OCI-LY3 (cell line): Measurements from ENCODE around the gene CBY2.

Source experiments
- EZH2phosphoT487 ChIP-seq: fragments of 200-600 bp; shearing (Covaris generic); IDR thresholded peaks from 2 replicates; pipeline ENCODE4 v1.6.1; 2018; ENCODE audit warnings: antibody characterized with exemption, mixed run types, low read depth
- TF ChIP-seq, protein P1 (sequence below): fragments of 200-600, 300-600 bp; sonication (generic); IDR thresholded peaks from 2 replicates; pipeline ENCODE4 v1.5.1; 2014; ENCODE audit warnings: antibody characterized with exemption, low read length, low read depth

DNA sequence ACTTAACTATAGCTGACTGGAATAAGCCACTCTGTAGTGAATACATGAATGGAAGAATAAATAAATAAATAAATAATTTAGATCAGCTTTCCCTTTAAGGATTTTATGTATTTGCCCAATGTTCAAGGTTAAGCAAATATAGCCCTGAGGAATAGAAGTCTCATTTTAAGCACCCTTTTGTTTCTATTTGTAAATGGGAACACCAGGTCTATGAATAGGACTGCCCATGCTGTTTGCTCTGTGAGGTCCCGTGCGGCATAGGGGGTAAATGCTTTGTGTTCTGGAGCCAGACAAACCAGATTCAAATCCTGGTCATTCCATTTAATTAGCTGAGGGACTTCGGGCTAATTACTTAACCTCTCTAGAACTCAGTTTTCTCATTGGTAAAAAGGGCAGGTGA is 29.3 kb downstream of the CBY2 start:
- TF ChIP-seq EZH2phosphoT487, result no peak
- TF ChIP-seq, protein P1, sequence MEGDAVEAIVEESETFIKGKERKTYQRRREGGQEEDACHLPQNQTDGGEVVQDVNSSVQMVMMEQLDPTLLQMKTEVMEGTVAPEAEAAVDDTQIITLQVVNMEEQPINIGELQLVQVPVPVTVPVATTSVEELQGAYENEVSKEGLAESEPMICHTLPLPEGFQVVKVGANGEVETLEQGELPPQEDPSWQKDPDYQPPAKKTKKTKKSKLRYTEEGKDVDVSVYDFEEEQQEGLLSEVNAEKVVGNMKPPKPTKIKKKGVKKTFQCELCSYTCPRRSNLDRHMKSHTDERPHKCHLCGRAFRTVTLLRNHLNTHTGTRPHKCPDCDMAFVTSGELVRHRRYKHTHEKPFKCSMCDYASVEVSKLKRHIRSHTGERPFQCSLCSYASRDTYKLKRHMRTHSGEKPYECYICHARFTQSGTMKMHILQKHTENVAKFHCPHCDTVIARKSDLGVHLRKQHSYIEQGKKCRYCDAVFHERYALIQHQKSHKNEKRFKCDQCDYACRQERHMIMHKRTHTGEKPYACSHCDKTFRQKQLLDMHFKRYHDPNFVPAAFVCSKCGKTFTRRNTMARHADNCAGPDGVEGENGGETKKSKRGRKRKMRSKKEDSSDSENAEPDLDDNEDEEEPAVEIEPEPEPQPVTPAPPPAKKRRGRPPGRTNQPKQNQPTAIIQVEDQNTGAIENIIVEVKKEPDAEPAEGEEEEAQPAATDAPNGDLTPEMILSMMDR, result no peak
